ENCODE measurements around the gene SFXN5.

DNA sequence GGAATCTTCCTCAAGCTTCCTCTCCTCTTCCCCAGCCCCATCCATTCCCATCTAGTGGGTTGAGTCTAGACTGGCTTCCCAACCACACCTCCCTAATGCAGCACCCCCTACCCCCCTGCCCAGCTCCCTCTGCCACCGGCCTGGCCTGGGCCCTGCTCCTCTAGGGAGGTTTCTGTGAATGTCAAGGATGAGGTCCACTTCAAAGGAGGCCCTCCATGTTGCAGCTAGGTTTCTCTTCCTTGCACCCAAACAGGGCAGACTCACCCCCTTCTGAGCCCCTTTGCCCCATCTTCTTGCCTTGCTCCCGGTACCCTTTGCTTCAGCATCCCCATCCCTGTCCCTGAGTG is 135.9 kb downstream of the SFXN5 start:
- TF ChIP-seq POLR2A (IDR thresholded peaks at IDR 0.05; ENCODE audit: low read depth, low read length) = no peak
- TF ChIP-seq BHLHE40 (IDR thresholded peaks at IDR 0.05; ENCODE audit: low read depth, low read length) = no peak
- TF ChIP-seq, protein P1, sequence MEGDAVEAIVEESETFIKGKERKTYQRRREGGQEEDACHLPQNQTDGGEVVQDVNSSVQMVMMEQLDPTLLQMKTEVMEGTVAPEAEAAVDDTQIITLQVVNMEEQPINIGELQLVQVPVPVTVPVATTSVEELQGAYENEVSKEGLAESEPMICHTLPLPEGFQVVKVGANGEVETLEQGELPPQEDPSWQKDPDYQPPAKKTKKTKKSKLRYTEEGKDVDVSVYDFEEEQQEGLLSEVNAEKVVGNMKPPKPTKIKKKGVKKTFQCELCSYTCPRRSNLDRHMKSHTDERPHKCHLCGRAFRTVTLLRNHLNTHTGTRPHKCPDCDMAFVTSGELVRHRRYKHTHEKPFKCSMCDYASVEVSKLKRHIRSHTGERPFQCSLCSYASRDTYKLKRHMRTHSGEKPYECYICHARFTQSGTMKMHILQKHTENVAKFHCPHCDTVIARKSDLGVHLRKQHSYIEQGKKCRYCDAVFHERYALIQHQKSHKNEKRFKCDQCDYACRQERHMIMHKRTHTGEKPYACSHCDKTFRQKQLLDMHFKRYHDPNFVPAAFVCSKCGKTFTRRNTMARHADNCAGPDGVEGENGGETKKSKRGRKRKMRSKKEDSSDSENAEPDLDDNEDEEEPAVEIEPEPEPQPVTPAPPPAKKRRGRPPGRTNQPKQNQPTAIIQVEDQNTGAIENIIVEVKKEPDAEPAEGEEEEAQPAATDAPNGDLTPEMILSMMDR (conservative IDR thresholded peaks at IDR 0.05; ENCODE audit: low read depth, low read length) = no peak
- no peak for TF ChIP-seq RFX5 (IDR thresholded peaks at IDR 0.05; ENCODE audit: low read depth, low read length)
- TF ChIP-seq MAFK (IDR thresholded peaks at IDR 0.05; ENCODE audit: low read depth, low read length) = no peak
- TF ChIP-seq, protein P2, sequence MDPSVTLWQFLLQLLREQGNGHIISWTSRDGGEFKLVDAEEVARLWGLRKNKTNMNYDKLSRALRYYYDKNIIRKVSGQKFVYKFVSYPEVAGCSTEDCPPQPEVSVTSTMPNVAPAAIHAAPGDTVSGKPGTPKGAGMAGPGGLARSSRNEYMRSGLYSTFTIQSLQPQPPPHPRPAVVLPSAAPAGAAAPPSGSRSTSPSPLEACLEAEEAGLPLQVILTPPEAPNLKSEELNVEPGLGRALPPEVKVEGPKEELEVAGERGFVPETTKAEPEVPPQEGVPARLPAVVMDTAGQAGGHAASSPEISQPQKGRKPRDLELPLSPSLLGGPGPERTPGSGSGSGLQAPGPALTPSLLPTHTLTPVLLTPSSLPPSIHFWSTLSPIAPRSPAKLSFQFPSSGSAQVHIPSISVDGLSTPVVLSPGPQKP (IDR thresholded peaks at IDR 0.05; ENCODE audit: borderline replicate concordance, low read depth, low read length) = no peak
- TF ChIP-seq, protein P3, sequence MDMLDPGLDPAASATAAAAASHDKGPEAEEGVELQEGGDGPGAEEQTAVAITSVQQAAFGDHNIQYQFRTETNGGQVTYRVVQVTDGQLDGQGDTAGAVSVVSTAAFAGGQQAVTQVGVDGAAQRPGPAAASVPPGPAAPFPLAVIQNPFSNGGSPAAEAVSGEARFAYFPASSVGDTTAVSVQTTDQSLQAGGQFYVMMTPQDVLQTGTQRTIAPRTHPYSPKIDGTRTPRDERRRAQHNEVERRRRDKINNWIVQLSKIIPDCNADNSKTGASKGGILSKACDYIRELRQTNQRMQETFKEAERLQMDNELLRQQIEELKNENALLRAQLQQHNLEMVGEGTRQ (IDR thresholded peaks at IDR 0.05; ENCODE audit: low read depth, low read length) = no peak
- no peak for TF ChIP-seq RAD21 (IDR thresholded peaks at IDR 0.05; ENCODE audit: low read length)
- TF ChIP-seq CHD1 (IDR thresholded peaks at IDR 0.05; ENCODE audit: low read depth, low read length) = no peak
- no peak for TF ChIP-seq SMC3 (IDR thresholded peaks at IDR 0.05; ENCODE audit: low read depth, low read length)

Measured in IMR-90 (cell line).